HG03103 (cell line): Measurements from ENCODE around the gene B3GALT5.

Source experiments
- ATAC-seq: cut with Tn5 transposase; IDR thresholded peaks from one replicate; pipeline ENCODE4 v1.9.1; 2021; ENCODE audit warnings: low read depth; ENCODE audit not compliant: unreplicated experiment

Gene B3GALT5

GRCh38 chr21:39641827-39642450 is 29.2 kb downstream of the B3GALT5 start:
- no peak for ATAC-seq

DNA sequence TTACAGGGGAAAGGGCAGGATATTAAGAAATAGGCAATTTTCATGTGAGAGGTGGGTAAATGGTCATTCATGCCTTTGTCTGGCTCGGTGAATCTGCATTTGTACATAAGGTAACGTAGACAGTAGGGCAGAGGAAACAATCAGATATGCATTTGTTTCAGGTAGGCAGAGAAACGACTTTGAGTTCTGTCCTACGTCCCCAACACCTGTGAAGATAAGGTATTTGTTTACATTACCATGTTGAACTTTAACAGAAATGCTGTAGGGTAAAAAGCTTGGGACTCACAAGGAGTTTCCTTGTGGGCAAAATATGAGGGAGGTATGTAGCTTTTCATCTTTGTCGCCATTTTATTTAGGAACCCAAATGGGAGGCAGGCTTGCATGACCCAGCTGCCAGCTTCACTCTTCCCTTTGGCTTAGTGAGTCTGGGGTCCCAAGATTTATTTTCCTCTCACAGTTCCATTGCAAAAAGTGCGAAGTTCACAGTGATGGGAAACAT is 31.4 kb downstream of the B3GALT5 start:
- no peak for ATAC-seq

GRCh38 chr21:39645331-39645730 is 32.6 kb downstream of the B3GALT5 start:
- ATAC-seq: no peak

DNA sequence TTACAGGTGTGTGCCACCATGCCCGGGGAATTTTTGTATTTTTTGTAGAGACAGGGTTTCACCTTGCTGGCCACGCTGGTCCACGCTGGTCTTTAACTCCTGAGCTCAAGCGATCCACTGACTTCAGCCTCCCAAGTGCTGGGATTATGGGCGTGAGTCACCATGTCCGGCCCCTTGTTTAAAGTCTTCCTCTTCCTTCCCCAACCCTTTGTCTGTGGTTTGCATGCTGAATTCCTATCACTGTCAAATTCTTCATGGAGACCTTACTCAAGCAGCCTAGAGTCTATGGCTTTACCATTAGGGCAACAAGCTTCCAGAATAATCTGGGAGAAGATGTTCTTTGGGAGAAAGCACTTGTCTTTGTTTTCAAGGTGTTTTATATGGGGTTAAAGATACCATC is 34.7 kb downstream of the B3GALT5 start:
- ATAC-seq: no peak

DNA sequence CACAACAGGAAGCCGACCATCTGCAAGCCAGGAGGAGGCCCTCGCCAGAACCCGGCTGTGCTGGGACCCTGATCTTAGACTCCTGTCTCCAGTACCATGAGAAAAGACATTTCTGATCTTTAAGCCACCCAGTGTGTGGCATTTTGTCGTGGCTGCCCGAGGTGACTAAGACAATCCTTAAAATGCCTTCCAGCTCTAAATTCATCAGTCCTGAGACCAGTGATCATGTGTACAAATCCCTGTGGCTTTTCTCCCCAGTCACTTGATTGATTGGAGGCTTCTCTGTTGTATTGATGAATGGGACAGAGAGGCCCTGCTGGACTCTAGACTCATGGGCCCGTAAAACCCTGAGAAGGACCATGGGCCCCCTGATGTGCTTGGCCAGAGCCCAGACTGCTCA is 36.1 kb downstream of the B3GALT5 start:
- ATAC-seq: no peak

GRCh38 chr21:39649526-39649925 is 36.8 kb downstream of the B3GALT5 start:
- ATAC-seq: no peak

GRCh38 chr21:39650306-39650705 is 37.6 kb downstream of the B3GALT5 start:
- ATAC-seq: no peak

DNA sequence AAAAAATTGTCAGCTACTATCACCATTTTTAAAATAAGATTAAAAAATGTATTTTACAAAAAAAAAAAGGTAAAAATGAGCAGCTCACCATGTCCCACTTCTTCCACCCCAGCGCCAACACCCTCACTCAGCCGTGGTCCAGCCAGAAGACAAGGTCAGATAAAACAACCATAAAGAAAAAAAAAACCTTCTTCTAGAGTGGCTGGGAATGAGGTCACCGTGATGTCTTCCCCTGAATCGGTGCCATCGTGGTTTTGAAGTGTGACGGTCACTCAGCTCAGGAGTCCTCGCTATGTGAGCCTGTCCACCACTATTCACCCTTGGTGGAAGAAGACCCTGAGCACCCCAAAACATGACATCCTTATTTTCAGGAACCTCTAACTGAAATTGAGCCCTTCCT is 38.1 kb downstream of the B3GALT5 start:
- ATAC-seq: no peak

- ATAC-seq: no peak
Measured at GRCh38 chr21:39651206-39651605, 38.5 kb downstream of the B3GALT5 start.

GRCh38 chr21:39654951-39655350 is 42.2 kb downstream of the B3GALT5 start:
- no peak for ATAC-seq

GRCh38 chr21:39655589-39655988 is 42.8 kb downstream of the B3GALT5 start:
- ATAC-seq: no peak

DNA sequence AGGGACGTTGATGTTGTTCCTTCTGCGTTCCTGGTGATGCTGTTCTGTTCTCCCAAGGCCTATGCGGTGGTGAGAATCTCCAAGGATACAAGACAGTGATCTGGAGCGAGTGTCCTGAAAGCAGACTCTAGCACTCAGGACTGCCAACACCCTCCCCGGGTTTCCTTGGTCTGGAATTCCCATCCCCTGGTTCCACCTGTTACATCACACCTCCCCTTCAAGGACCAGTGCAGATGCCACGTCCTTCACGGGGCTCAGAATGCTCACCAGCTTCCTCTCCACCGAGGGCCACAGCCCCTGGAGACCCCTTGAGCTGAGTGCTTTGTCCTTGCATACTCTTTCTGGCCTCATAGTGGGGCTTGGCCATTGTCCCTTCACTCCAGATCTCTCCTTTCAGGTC is 43.5 kb downstream of the B3GALT5 start:
- ATAC-seq: no peak

GRCh38 chr21:39657091-39657689 is 44.5 kb downstream of the B3GALT5 start:
- no peak for ATAC-seq

- ATAC-seq: no peak
Measured at GRCh38 chr21:39658066-39658465, 45.3 kb downstream of the B3GALT5 start.

GRCh38 chr21:39659070-39659815 is 46.5 kb downstream of the B3GALT5 start:
- ATAC-seq: no peak

GRCh38 chr21:39660191-39660980 is 47.6 kb downstream of the B3GALT5 start:
- no peak for ATAC-seq

DNA sequence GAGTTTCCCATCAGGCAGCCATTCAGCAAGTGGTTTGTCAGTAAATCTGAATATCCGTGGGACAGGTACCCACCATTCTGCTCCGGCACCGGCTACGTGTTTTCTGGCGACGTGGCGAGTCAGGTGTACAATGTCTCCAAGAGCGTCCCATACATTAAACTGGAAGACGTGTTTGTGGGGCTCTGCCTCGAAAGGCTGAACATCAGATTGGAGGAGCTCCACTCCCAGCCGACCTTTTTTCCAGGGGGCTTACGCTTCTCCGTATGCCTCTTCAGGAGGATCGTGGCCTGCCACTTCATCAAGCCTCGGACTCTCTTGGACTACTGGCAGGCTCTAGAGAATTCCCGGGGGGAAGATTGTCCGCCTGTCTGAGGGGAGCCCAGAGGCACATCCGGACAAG is 48.4 kb downstream of the B3GALT5 start:
- ATAC-seq: no peak

GRCh38 chr21:39661740-39662139 is 49.0 kb downstream of the B3GALT5 start:
- no peak for ATAC-seq

GRCh38 chr21:39662411-39662953 is 49.7 kb downstream of the B3GALT5 start:
- ATAC-seq: no peak

DNA sequence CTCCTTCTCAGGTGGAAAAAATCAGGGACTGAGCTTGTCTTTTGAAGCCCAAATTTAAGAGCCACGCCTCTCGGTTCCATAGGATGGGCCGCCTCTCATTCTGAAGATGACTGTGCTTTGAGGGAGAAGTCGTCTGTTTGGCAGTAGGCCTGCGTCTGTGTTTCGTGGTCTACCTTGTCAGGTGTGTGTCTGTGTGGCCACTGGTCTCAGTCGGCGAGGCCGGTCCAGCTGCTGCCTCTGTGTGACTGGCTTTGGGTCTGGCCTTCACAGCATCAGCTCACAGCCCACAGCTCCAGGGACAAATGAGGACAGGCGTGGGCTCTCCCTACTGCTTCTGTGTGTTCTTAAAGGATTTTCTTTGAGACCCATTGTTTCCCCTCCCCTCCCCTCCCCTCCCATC is 50.3 kb downstream of the B3GALT5 start:
- no peak for ATAC-seq
